Fibroblast of lung (primary cell): ENCODE results near the gene KCNJ6. TPM values are rescaled to one million over a fixed set of nuclear protein-coding genes. Genes with fewer than 3 reads are reported as not detected.
"Not testable (repeated sequence)": the region's sequence is repeated elsewhere in the genome, so short reads cannot be mapped to it uniquely, and the experiment has no call there.

Experiments
- DNase-seq, 2 donors: peaks; one replicate each; pipeline versions ENCODE4 v3.0.0 to v3.0.0-alpha.2; 2010; ENCODE audit warnings: low read depth in 2 of 2
- H2AFZ ChIP-seq: 2 replicates; pipeline ENCODE4 v1.5.1; 2012; ENCODE audit warnings: low read length, control low read depth, inconsistent platforms
- H3K27ac ChIP-seq: 2 replicates; pipeline ENCODE4 v1.5.1; 2011; ENCODE audit warnings: low read length, control low read depth; ENCODE audit not compliant: insufficient read depth
- H3K27me3 ChIP-seq: 2 replicates; pipeline ENCODE4 v1.5.1; 2011; ENCODE audit warnings: mild to moderate bottlenecking, low read length; ENCODE audit not compliant: control insufficient read depth, insufficient read depth
- H3K36me3 ChIP-seq: 2 replicates; pipeline ENCODE4 v1.5.1; 2011; ENCODE audit warnings: low read length; ENCODE audit not compliant: control insufficient read depth, insufficient read depth
- H3K4me1 ChIP-seq: 2 replicates; pipeline ENCODE4 v1.5.1; 2011; ENCODE audit warnings: low read length; ENCODE audit not compliant: control insufficient read depth, insufficient read depth; ENCODE audit errors: extremely low read depth
- H3K4me2 ChIP-seq: 2 replicates; pipeline ENCODE4 v1.5.1; 2011; ENCODE audit warnings: low read length, control low read depth; ENCODE audit not compliant: insufficient read depth; ENCODE audit errors: extremely low read depth
- H3K4me3 ChIP-seq, 4 experiments: fragments of 200-600 bp in 1 of 4; sonication (generic) in 1 of 4; replicated peaks in 1 of 4; 2 replicates each; pipeline ENCODE4 v1.5.1; 2011 to 2016; ENCODE audit warnings: low read length in 4 of 4, low read depth in 3 of 4, mild to moderate bottlenecking in 3 of 4, control low read depth in 2 of 4, inconsistent platforms in 1 of 4, mixed read lengths in 1 of 4; ENCODE audit not compliant: insufficient read depth in 1 of 4; ENCODE audit errors: control extremely low read depth in 1 of 4
- H3K79me2 ChIP-seq: 2 replicates; pipeline ENCODE4 v1.5.1; 2012; ENCODE audit warnings: mild to moderate bottlenecking, low read length, inconsistent platforms; ENCODE audit not compliant: control insufficient read depth, insufficient read depth
- H3K9ac ChIP-seq: 2 replicates; pipeline ENCODE4 v1.5.1; 2011; ENCODE audit warnings: mild to moderate bottlenecking, low read length, control low read depth; ENCODE audit not compliant: insufficient read depth
- H3K9me3 ChIP-seq: 2 replicates; pipeline ENCODE4 v1.5.1; 2012; ENCODE audit warnings: low read depth, low read length; ENCODE audit not compliant: control insufficient read depth, insufficient read depth
- H4K20me1 ChIP-seq: 2 replicates; pipeline ENCODE4 v1.5.1; 2011; ENCODE audit warnings: low read length; ENCODE audit not compliant: control insufficient read depth, insufficient read depth; ENCODE audit errors: extremely low read depth
- EZH2 ChIP-seq: IDR thresholded peaks from 2 replicates; pipeline ENCODE4 v1.5.1; 2012; ENCODE audit warnings: low read length, control low read depth, mild to moderate bottlenecking; ENCODE audit errors: missing control alignments
- polyA plus RNA-seq, 2 donors: library from polyadenylated mRNA; depleted of rRNA in 1 of 2; stranded (reverse) in 1 of 2; unstranded in 1 of 2; fragments of >200 nt; gene quantifications; 2 replicates each; pipeline ENCODE4 v1.2.1, GENCODE V29; 2011 to 2012; ENCODE audit warnings: missing spikeins in 1 of 2
- total RNA-seq: library from RNA; depleted of rRNA; stranded (reverse); fragments of >200 nt; gene quantifications from 2 replicates; pipeline ENCODE4 v1.2.1, GENCODE V29; 2014
- TF ChIP-seq, protein P1 (sequence below), 2 donors: IDR thresholded peaks in 1 of 2; conservative IDR thresholded peaks in 1 of 2; 1 replicate in 1 of 2; 2 replicates in 1 of 2; pipeline ENCODE4 v1.5.1; 2011 to 2012; ENCODE audit warnings: low read length in 2 of 2, control low read depth in 1 of 2, inconsistent platforms in 1 of 2, low read depth in 1 of 2, mild to moderate bottlenecking in 1 of 2

KCNJ6 gene
- total and polyA plus RNA-seq, 2 donors (not counting 1 experiment from before 2014, with no cell fraction given): under 0.01 to 7.6 TPM

- H3K27ac ChIP-seq: no peak overlapping the region
- H3K4me3 ChIP-seq: no peak overlapping the region
- H4K20me1 ChIP-seq: no peaks in the 10 kb centered on the region
- no peaks in the 10 kb centered on the region for H3K36me3 ChIP-seq
- no peaks in the 10 kb centered on the region for H3K79me2 ChIP-seq
- no peak overlapping the region for H3K4me2 ChIP-seq
- DNase-seq: no peak
- H3K9me3 ChIP-seq: no peaks in the 10 kb centered on the region
- no peaks in the 10 kb centered on the region for H3K27me3 ChIP-seq
- no peak overlapping the region for H3K9ac ChIP-seq
- no peak overlapping the region for H2AFZ ChIP-seq
- TF ChIP-seq EZH2: no peak
- TF ChIP-seq, protein P1, sequence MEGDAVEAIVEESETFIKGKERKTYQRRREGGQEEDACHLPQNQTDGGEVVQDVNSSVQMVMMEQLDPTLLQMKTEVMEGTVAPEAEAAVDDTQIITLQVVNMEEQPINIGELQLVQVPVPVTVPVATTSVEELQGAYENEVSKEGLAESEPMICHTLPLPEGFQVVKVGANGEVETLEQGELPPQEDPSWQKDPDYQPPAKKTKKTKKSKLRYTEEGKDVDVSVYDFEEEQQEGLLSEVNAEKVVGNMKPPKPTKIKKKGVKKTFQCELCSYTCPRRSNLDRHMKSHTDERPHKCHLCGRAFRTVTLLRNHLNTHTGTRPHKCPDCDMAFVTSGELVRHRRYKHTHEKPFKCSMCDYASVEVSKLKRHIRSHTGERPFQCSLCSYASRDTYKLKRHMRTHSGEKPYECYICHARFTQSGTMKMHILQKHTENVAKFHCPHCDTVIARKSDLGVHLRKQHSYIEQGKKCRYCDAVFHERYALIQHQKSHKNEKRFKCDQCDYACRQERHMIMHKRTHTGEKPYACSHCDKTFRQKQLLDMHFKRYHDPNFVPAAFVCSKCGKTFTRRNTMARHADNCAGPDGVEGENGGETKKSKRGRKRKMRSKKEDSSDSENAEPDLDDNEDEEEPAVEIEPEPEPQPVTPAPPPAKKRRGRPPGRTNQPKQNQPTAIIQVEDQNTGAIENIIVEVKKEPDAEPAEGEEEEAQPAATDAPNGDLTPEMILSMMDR (conservative IDR thresholded peaks at IDR 0.05 in 1 of 2, IDR thresholded peaks at IDR 0.05 in 1 of 2; ENCODE audit: low read depth in 1 of 2, low read length in 2 of 2): no peak
- no peaks in the 10 kb centered on the region for H3K4me1 ChIP-seq
These were observed 337.7 kb downstream of the KCNJ6 start for GRCh38 chr21:37578471-37579126.

- not testable (repeated sequence) for H3K79me2 ChIP-seq, H2AFZ ChIP-seq, H3K27ac ChIP-seq, H3K27me3 ChIP-seq, H3K9me3 ChIP-seq, H3K36me3 ChIP-seq, DNase-seq, H3K9ac ChIP-seq, H3K4me2 ChIP-seq, H3K4me1 ChIP-seq, H4K20me1 ChIP-seq, H3K4me3 ChIP-seq
These were observed 339.3 kb downstream of the KCNJ6 start for GRCh38 chr21:37576929-37577328.

DNA sequence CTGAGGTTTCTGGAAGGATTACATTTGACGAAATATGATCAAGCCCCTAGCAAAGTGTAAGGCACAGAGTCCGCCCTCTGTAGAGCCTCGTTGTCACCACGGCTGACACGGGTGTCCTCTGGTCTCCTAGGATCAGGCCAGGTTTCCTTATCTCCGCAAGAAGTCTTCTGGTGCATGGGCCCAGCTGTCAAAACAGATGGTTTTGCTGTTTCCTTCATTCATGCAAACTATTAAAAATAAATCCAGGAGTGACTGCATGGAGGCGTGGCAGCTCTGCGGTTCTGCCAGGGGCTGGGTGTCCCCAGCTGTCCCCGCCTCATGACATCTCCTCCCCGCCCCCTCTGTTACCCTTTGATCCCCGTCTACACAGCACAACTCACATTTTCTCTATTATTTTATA lies 340.7 kb downstream of the KCNJ6 start:
- Histone ChIP-seq H3K9ac (no peak overlapping the region), H3K4me1 (no peaks in the 10 kb centered on the region), H2AFZ (no peak overlapping the region), H3K79me2 (no peaks in the 10 kb centered on the region), H3K27me3 (no peaks in the 10 kb centered on the region), H3K4me2 (no peak overlapping the region), H3K36me3 (no peaks in the 10 kb centered on the region), H3K9me3 (no peaks in the 10 kb centered on the region), H3K4me3 (no peak overlapping the region), H3K27ac (no peak overlapping the region), H4K20me1 (no peaks in the 10 kb centered on the region)
- TF ChIP-seq EZH2: no peak
- TF ChIP-seq, protein P1 (conservative IDR thresholded peaks at IDR 0.05 in 1 of 2, IDR thresholded peaks at IDR 0.05 in 1 of 2; ENCODE audit: low read depth in 1 of 2, low read length in 2 of 2): no peak
- DNase-seq: no peak
